Prostate gland (tissue), 2 donors: ENCODE measurements around the gene PLCG2.

Experiments
- POLR2AphosphoS5 ChIP-seq: sonication (generic); formaldehyde crosslinking; IDR thresholded peaks from one replicate; pipeline ENCODE4 v1.6.1; 2017; ENCODE audit warnings: antibody characterized with exemption
- TF ChIP-seq, protein P1 (sequence below), 4 experiments: fragments of 200-600 bp in 2 of 4; fragments of 450-650 bp in 2 of 4; sonication (generic) in 2 of 4; IDR thresholded peaks; 1 replicate in 3 of 4; 2 replicates in 1 of 4; pipeline ENCODE4 v1.5.1; 2016 to 2019; ENCODE audit warnings: antibody characterized with exemption in 4 of 4, mild to moderate bottlenecking in 2 of 4, moderate library complexity in 2 of 4

DNA sequence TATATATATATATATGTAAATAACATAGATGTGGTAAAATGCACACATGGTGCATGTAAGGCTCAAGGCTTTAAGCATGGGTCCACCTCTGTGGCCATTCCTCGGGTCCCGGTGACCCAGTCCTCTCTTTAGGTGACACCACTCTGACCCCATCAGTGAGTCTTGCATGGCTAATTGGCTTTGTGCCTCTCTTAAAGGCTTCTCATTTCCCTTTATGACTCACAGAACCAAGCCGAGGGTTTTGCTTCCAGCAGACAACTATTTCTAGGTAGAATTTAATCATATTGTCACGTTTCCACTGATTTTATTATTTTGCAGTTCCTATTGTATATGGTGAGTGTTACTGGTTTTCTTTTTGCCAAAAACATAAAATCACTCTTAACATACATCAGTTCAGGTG is 59.7 kb downstream of the PLCG2 start:
- TF ChIP-seq, protein P1, sequence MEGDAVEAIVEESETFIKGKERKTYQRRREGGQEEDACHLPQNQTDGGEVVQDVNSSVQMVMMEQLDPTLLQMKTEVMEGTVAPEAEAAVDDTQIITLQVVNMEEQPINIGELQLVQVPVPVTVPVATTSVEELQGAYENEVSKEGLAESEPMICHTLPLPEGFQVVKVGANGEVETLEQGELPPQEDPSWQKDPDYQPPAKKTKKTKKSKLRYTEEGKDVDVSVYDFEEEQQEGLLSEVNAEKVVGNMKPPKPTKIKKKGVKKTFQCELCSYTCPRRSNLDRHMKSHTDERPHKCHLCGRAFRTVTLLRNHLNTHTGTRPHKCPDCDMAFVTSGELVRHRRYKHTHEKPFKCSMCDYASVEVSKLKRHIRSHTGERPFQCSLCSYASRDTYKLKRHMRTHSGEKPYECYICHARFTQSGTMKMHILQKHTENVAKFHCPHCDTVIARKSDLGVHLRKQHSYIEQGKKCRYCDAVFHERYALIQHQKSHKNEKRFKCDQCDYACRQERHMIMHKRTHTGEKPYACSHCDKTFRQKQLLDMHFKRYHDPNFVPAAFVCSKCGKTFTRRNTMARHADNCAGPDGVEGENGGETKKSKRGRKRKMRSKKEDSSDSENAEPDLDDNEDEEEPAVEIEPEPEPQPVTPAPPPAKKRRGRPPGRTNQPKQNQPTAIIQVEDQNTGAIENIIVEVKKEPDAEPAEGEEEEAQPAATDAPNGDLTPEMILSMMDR (IDR thresholded peaks at IDR 0.05) = no peak
- TF ChIP-seq POLR2AphosphoS5 = no peak
